PC-9 (cell line): ENCODE data around the gene ANO9. TPM values are rescaled to one million over a fixed set of nuclear protein-coding genes. Genes with fewer than 3 reads are reported as not detected.

ENCODE experiments used
- BruUV-seq: library from RNA; stranded (reverse); fragments of 400-500 nt; replicated peaks from 2 replicates; lab custom pipeline; 2021; lab: Mats Ljungman, UMichigan
- CTCF ChIA-PET: fragments of 300-600 bp; sonication (Branson Sonifier 250); formaldehyde crosslinking; loops from one replicate; lab custom pipeline; 2022; ENCODE audit warnings: antibody characterized with exemption; lab: Charles Lee
- POLR2A ChIA-PET: fragments of 300-600 bp; sonication (Branson Sonifier 250); formaldehyde crosslinking; loops from one replicate; lab custom pipeline; 2022; ENCODE audit warnings: antibody characterized with exemption; ENCODE audit not compliant: unreplicated experiment; lab: Charles Lee
- DNase-seq, 2 experiments: peaks; one replicate each; pipeline versions ENCODE4 v3.0.0 to v3.0.0-alpha.2; 2015 to 2022; ENCODE audit warnings: mixed read lengths in 1 of 2
- H2AFZ ChIP-seq: fragments of 200-600 bp; sonication (generic); 2 replicates; pipeline ENCODE4 v1.8.1; 2017; ENCODE audit warnings: antibody characterized with exemption
- H3F3A ChIP-seq: fragments of 200-600 bp; sonication (generic); 2 replicates; pipeline ENCODE4 v1.8.1; 2017; ENCODE audit warnings: antibody characterized with exemption, mild to moderate bottlenecking, low read depth; ENCODE audit not compliant: insufficient read depth
- H3K27ac ChIP-seq: fragments of 200-600 bp; sonication (generic); 2 replicates; pipeline ENCODE4 v1.6.1; 2016; ENCODE audit warnings: mixed run types
- H3K27me3 ChIP-seq: fragments of 200-600 bp; sonication (generic); 2 replicates; pipeline ENCODE4 v1.6.1; 2016; ENCODE audit warnings: low read depth, mixed run types; ENCODE audit not compliant: insufficient read depth
- H3K36me3 ChIP-seq: fragments of 200-600 bp; sonication (generic); 2 replicates; pipeline ENCODE4 v1.6.1; 2016; ENCODE audit warnings: low read depth, mixed run types
- H3K4me1 ChIP-seq: fragments of 200-600 bp; sonication (generic); replicated peaks from 2 replicates; pipeline ENCODE4 v1.6.1; 2016; ENCODE audit warnings: mixed run types; ENCODE audit not compliant: insufficient read depth
- H3K4me2 ChIP-seq: fragments of 200-600 bp; sonication (generic); 2 replicates; pipeline ENCODE4 v1.6.1; 2017; ENCODE audit warnings: mixed run types
- H3K4me3 ChIP-seq: fragments of 200-600 bp; sonication (generic); 2 replicates; pipeline ENCODE4 v1.6.1; 2016; ENCODE audit warnings: mixed run types
- H3K79me2 ChIP-seq: fragments of 200-600 bp; sonication (generic); 2 replicates; pipeline ENCODE4 v1.6.1; 2017; ENCODE audit warnings: low read depth, mixed run types
- H3K9me2 ChIP-seq: fragments of 200-600 bp; sonication (generic); 2 replicates; pipeline ENCODE4 v1.8.1; 2017; ENCODE audit warnings: mild to moderate bottlenecking; ENCODE audit not compliant: insufficient read depth
- H3K9me3 ChIP-seq: fragments of 200-600 bp; sonication (generic); 2 replicates; pipeline ENCODE4 v1.8.1; 2016; ENCODE audit warnings: low read depth; ENCODE audit not compliant: insufficient read depth
- H4K20me1 ChIP-seq: fragments of 200-600 bp; sonication (generic); 2 replicates; pipeline ENCODE4 v1.8.1; 2017; ENCODE audit not compliant: insufficient read depth
- EZH2 ChIP-seq: fragments of 200-600 bp; sonication (generic); IDR thresholded peaks from 2 replicates; pipeline ENCODE4 v1.8.0; 2017; ENCODE audit warnings: antibody characterized with exemption, low read depth
- intact Hi-C: fragments of 100-400 bp; cut with micrococcal nuclease; formaldehyde crosslinking; loops from one replicate; pipeline ENCODE4 v1.10.0; 2022; ENCODE audit not compliant: unreplicated experiment
- total RNA-seq: library from RNA; stranded (reverse); gene quantifications from 2 replicates; pipeline ENCODE4 v1.2.3, GENCODE V29; 2021
- TF ChIP-seq, protein P1 (sequence below): fragments of 200-600 bp; sonication (generic); conservative IDR thresholded peaks from 2 replicates; pipeline ENCODE4 v1.6.1; 2017; ENCODE audit warnings: mixed run types, antibody characterized with exemption, mild to moderate bottlenecking, moderate library complexity

ANO9 gene
- total RNA-seq, 1 experiment from 2014 or later = 18.1 TPM

DNA sequence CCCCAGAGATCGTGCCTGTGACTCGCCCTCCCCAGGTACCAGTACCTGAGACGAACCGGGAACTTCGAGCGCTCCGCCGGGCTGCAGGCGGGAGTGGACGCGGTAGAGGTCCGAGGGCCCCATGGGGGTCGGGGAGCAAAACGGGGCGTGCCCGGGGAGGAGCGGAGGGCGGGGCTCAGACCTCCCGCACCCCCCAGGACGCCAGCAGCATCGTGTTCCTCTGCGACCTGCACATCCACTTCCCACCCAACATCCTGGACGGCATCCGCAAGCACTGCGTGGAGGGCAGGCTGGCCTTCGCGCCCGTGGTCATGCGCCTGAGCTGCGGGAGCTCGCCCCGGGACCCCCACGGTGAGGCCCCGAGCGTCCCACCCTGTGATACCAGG, 61.7 kb downstream of the ANO9 start:
- Histone ChIP-seq H4K20me1 (no peaks in the 10 kb centered on the region), H3F3A (no peaks in the 10 kb centered on the region), H3K79me2 (no peaks in the 10 kb centered on the region), H3K9me3 (no peaks in the 10 kb centered on the region), H3K4me3 (no peak overlapping the region), H3K36me3 (no peaks in the 10 kb centered on the region), H3K27ac (no peak overlapping the region), H3K4me1 (no peaks in the 10 kb centered on the region), H3K27me3 (no peaks in the 10 kb centered on the region), H3K4me2 (no peak overlapping the region), H2AFZ (no peak overlapping the region), H3K9me2 (no peaks in the 10 kb centered on the region)
- intact Hi-C loops = no loop called here
- CTCF ChIA-PET = no interaction called here
- no peak for DNase-seq
- POLR2A ChIA-PET = no interaction called here
- no peak for TF ChIP-seq EZH2
- TF ChIP-seq, protein P1, sequence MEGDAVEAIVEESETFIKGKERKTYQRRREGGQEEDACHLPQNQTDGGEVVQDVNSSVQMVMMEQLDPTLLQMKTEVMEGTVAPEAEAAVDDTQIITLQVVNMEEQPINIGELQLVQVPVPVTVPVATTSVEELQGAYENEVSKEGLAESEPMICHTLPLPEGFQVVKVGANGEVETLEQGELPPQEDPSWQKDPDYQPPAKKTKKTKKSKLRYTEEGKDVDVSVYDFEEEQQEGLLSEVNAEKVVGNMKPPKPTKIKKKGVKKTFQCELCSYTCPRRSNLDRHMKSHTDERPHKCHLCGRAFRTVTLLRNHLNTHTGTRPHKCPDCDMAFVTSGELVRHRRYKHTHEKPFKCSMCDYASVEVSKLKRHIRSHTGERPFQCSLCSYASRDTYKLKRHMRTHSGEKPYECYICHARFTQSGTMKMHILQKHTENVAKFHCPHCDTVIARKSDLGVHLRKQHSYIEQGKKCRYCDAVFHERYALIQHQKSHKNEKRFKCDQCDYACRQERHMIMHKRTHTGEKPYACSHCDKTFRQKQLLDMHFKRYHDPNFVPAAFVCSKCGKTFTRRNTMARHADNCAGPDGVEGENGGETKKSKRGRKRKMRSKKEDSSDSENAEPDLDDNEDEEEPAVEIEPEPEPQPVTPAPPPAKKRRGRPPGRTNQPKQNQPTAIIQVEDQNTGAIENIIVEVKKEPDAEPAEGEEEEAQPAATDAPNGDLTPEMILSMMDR = no peak
- BruUV-seq = no TSS peak

- no peaks in the 10 kb centered on the region for H3K9me3 ChIP-seq
- no peak for DNase-seq
- no TSS peak for BruUV-seq
- ChIA-PET POLR2A (no interaction called here), CTCF (no interaction called here)
- intact Hi-C loops = no loop called here
- H3K36me3 ChIP-seq = no peaks in the 10 kb centered on the region
- H3K27me3 ChIP-seq = no peaks in the 10 kb centered on the region
- H4K20me1 ChIP-seq = no peaks in the 10 kb centered on the region
- no peaks in the 10 kb centered on the region for H3K4me1 ChIP-seq
- H3K4me3 ChIP-seq = no peak overlapping the region
- no peaks in the 10 kb centered on the region for H3F3A ChIP-seq
- H3K9me2 ChIP-seq = no peaks in the 10 kb centered on the region
- TF ChIP-seq, protein P1 = no peak
- TF ChIP-seq EZH2 = no peak
- H3K79me2 ChIP-seq = no peaks in the 10 kb centered on the region
- H3K27ac ChIP-seq = no peak overlapping the region
- no peak overlapping the region for H3K4me2 ChIP-seq
- H2AFZ ChIP-seq = no peak overlapping the region
These were observed 62.4 kb downstream of the ANO9 start for GRCh38 chr11:379205-380094.

- no peak overlapping the region for H2AFZ ChIP-seq
These were observed 63.8 kb downstream of the ANO9 start for GRCh38 chr11:377883-378500.

More at GRCh38 chr11:377883-378500, 63.8 kb downstream of the ANO9 start:
- Histone ChIP-seq H3K79me2 (no peaks in the 10 kb centered on the region), H3K4me3 (no peak overlapping the region), H3F3A (no peaks in the 10 kb centered on the region), H4K20me1 (no peaks in the 10 kb centered on the region), H3K4me2 (no peak overlapping the region), H3K27ac (no peak overlapping the region), H3K36me3 (no peaks in the 10 kb centered on the region), H3K4me1 (no peaks in the 10 kb centered on the region), H3K27me3 (no peaks in the 10 kb centered on the region), H3K9me3 (no peaks in the 10 kb centered on the region), H3K9me2 (no peaks in the 10 kb centered on the region)
- intact Hi-C loops = no loop called here
- ChIA-PET POLR2A (no interaction called here), CTCF (no interaction called here)
- DNase-seq = no peak
- TF ChIP-seq, protein P1 = no peak
- TF ChIP-seq EZH2 = no peak
- BruUV-seq = no TSS peak
